ENCODE results near the gene IFITM5.

IFITM5 gene

DNA sequence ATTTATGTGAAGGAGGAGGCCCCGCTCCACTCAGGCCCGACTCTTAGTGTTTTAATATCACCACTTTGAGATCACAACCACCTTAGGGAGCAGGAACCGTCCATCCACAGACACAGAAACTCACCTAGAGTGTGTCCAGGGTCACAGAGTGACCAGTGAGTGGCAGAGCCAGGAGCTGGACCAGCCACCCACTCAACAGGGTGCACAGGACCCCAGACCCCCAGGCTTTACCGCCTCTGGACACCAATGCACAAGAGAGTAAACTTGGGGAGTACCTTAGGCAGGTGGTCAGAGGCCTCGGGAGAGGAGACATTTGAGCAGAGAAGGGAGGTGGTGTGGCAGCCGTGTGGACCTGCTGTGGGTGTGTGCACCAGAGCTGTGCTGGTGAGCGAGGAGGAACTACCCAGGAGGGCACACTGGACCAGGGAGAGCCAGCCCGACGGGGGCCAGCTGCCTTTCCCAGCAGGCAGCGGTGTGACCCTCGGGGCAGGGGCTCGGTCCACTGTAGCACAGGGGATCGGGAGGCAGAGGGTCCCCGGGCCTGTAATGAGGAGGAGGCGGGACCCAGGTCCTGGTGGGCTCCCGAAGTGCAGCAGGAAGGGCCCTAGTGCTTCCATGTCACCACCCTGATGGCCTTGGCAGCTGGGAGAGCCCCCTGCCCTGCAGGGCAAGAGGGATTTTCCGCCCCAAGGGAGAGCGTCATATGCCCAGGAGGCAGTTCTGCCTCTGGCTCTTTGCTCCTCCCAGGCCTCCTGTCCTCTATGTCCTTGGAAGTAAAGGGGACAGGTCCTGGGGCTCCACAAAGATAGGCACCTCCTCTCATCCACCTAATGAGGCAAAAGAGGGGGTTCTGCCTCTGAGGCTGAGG is 28.6 kb downstream of the IFITM5 start:
- no peak for TF ChIP-seq EGR1 (IDR thresholded peaks at IDR 0.05)
- TF ChIP-seq, protein P1, sequence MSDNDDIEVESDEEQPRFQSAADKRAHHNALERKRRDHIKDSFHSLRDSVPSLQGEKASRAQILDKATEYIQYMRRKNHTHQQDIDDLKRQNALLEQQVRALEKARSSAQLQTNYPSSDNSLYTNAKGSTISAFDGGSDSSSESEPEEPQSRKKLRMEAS (IDR thresholded peaks at IDR 0.05), result no peak
- TF ChIP-seq FOXM1 (IDR thresholded peaks at IDR 0.05; ENCODE audit: borderline replicate concordance, low read depth), result no peak
- no peak for TF ChIP-seq TEAD4 (IDR thresholded peaks at IDR 0.05)
- TF ChIP-seq ZBTB7A (IDR thresholded peaks at IDR 0.05; ENCODE audit: low read depth), result no peak
- TF ChIP-seq REST (IDR thresholded peaks at IDR 0.05; ENCODE audit: low read depth), result no peak
- no peak for TF ChIP-seq USF1 (IDR thresholded peaks at IDR 0.05)
- TF ChIP-seq TCF12 (IDR thresholded peaks at IDR 0.05; ENCODE audit: low read depth), result no peak

DNA sequence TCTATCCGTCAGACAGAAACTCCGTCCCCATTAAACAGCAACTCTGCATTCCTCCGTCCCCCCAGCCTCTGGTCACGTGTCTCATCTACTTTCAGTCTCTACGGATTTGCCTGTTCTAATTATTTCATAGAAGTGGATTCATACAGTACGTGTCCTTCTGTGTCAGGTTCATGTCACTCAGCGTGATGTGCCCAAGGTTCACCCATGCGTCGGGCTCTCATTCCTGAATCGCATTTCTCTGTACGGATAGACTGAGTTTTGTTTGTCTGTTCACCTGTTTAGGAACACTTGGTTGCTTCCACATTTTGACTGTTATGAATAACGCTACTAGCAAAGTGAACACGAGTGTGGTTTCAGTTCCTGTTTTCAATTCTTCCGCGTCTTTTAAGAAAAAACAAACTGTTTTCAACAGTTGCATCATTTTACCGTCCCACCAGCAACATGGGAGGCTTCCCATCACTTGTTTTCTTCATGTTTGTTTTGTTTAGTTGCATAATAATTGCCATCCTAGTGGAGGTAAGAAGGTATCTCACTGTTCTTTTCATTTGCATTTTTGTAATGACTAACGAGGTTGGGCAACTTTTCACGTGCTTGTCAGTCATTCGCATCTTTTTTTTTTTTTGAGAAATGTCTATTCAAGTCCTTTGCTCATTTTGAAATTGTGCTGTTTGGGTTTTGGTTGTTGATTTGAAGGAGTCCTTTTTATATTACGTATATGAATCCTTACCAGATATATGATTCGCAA is 30.0 kb downstream of the IFITM5 start:
- TF ChIP-seq TCF12 (IDR thresholded peaks at IDR 0.05; ENCODE audit: low read depth) (no peak), REST (IDR thresholded peaks at IDR 0.05; ENCODE audit: low read depth) (no peak), TEAD4 (IDR thresholded peaks at IDR 0.05) (no peak), CEBPB (IDR thresholded peaks at IDR 0.05) (no peak), USF1 (IDR thresholded peaks at IDR 0.05) (no peak), YY1 (IDR thresholded peaks at IDR 0.05; ENCODE audit: low read depth) (no peak), ZBTB7A (IDR thresholded peaks at IDR 0.05; ENCODE audit: low read depth) (no peak), EP300 (IDR thresholded peaks at IDR 0.05; ENCODE audit: borderline replicate concordance) (no peak), EGR1 (IDR thresholded peaks at IDR 0.05) (no peak), RAD21 (IDR thresholded peaks at IDR 0.05; ENCODE audit: low read depth) (no peak), NFIC (IDR thresholded peaks at IDR 0.05) (no peak), TAF1 (IDR thresholded peaks at IDR 0.05; ENCODE audit: low read depth) (no peak), CREB1 (IDR thresholded peaks at IDR 0.05; ENCODE audit: low read depth) (no peak), FOXM1 (IDR thresholded peaks at IDR 0.05; ENCODE audit: borderline replicate concordance, low read depth) (no peak)
- TF ChIP-seq, protein P1 (IDR thresholded peaks at IDR 0.05), result no peak

GRCh38 chr11:267491-267994 is 31.8 kb downstream of the IFITM5 start:
- TF ChIP-seq TAF1 (IDR thresholded peaks at IDR 0.05; ENCODE audit: low read depth), result no peak
- TF ChIP-seq, protein P1 (IDR thresholded peaks at IDR 0.05), result peak; percentile 75

GRCh38 chr11:266676-267439 is 32.5 kb downstream of the IFITM5 start:
- TF ChIP-seq CEBPB (IDR thresholded peaks at IDR 0.05) (no peak), EP300 (IDR thresholded peaks at IDR 0.05; ENCODE audit: borderline replicate concordance) (no peak), TAF1 (IDR thresholded peaks at IDR 0.05; ENCODE audit: low read depth) (no peak), NFIC (IDR thresholded peaks at IDR 0.05) (no peak), TEAD4 (IDR thresholded peaks at IDR 0.05) (no peak), USF1 (IDR thresholded peaks at IDR 0.05) (no peak), FOXM1 (IDR thresholded peaks at IDR 0.05; ENCODE audit: borderline replicate concordance, low read depth) (no peak), TCF12 (IDR thresholded peaks at IDR 0.05; ENCODE audit: low read depth) (no peak), ZBTB7A (IDR thresholded peaks at IDR 0.05; ENCODE audit: low read depth) (no peak), CREB1 (IDR thresholded peaks at IDR 0.05; ENCODE audit: low read depth) (no peak), RAD21 (IDR thresholded peaks at IDR 0.05; ENCODE audit: low read depth) (no peak)
